NCI-H1436 treated with DMSO at 0.1 percent for 48 hours (cell line): ENCODE data around the gene ANKRD6.

Source experiments
- DNase-seq: peaks from one replicate; lab custom pipeline; 2025; lab: John Stamatoyannopoulos, UW

ANKRD6 gene

GRCh38 chr6:89657445-89658158, 224.7 kb downstream of the ANKRD6 start:
- DNase-seq = no peak

- DNase-seq = no peak
These were observed 228.0 kb downstream of the ANKRD6 start for GRCh38 chr6:89660981-89661380.

- DNase-seq = no peak
These were observed 228.6 kb downstream of the ANKRD6 start for GRCh38 chr6:89661559-89661958.

- DNase-seq = no peak
These were observed 229.8 kb downstream of the ANKRD6 start for GRCh38 chr6:89662659-89663223.

- DNase-seq = no peak
These were observed 235.1 kb downstream of the ANKRD6 start for GRCh38 chr6:89667872-89668556.

GRCh38 chr6:89669002-89669401, 236.1 kb downstream of the ANKRD6 start:
- DNase-seq = no peak

GRCh38 chr6:89670935-89671565, 238.1 kb downstream of the ANKRD6 start:
- DNase-seq = no peak

- no peak for DNase-seq
These were observed 243.2 kb downstream of the ANKRD6 start for GRCh38 chr6:89675949-89676748.

GRCh38 chr6:89678531-89678930, 245.6 kb downstream of the ANKRD6 start:
- DNase-seq = no peak

- no peak for DNase-seq
These were observed 246.5 kb downstream of the ANKRD6 start for GRCh38 chr6:89679215-89680120.

GRCh38 chr6:89680150-89680549, 247.2 kb downstream of the ANKRD6 start:
- no peak for DNase-seq

GRCh38 chr6:89680551-89680950, 247.6 kb downstream of the ANKRD6 start:
- no peak for DNase-seq

- DNase-seq = no peak
These were observed 249.1 kb downstream of the ANKRD6 start for GRCh38 chr6:89681983-89682564.

GRCh38 chr6:89682991-89683390, 250.0 kb downstream of the ANKRD6 start:
- no peak for DNase-seq
